ENCODE measurements around the gene FKBP2.

The FKBP2 gene

GRCh38 chr11:64262271-64263002 is 21.5 kb downstream of the FKBP2 start:
- TF ChIP-seq, protein P1, sequence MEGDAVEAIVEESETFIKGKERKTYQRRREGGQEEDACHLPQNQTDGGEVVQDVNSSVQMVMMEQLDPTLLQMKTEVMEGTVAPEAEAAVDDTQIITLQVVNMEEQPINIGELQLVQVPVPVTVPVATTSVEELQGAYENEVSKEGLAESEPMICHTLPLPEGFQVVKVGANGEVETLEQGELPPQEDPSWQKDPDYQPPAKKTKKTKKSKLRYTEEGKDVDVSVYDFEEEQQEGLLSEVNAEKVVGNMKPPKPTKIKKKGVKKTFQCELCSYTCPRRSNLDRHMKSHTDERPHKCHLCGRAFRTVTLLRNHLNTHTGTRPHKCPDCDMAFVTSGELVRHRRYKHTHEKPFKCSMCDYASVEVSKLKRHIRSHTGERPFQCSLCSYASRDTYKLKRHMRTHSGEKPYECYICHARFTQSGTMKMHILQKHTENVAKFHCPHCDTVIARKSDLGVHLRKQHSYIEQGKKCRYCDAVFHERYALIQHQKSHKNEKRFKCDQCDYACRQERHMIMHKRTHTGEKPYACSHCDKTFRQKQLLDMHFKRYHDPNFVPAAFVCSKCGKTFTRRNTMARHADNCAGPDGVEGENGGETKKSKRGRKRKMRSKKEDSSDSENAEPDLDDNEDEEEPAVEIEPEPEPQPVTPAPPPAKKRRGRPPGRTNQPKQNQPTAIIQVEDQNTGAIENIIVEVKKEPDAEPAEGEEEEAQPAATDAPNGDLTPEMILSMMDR (IDR thresholded peaks at IDR 0.05; ENCODE audit: low read depth, low read length, missing control alignments) = no peak
- no peak overlapping the region for H3K4me3 ChIP-seq (replicated peaks; ENCODE audit: low read depth, low read length)
- DNase-seq (ENCODE audit: extremely low read depth, low read depth) = no peak

DNA sequence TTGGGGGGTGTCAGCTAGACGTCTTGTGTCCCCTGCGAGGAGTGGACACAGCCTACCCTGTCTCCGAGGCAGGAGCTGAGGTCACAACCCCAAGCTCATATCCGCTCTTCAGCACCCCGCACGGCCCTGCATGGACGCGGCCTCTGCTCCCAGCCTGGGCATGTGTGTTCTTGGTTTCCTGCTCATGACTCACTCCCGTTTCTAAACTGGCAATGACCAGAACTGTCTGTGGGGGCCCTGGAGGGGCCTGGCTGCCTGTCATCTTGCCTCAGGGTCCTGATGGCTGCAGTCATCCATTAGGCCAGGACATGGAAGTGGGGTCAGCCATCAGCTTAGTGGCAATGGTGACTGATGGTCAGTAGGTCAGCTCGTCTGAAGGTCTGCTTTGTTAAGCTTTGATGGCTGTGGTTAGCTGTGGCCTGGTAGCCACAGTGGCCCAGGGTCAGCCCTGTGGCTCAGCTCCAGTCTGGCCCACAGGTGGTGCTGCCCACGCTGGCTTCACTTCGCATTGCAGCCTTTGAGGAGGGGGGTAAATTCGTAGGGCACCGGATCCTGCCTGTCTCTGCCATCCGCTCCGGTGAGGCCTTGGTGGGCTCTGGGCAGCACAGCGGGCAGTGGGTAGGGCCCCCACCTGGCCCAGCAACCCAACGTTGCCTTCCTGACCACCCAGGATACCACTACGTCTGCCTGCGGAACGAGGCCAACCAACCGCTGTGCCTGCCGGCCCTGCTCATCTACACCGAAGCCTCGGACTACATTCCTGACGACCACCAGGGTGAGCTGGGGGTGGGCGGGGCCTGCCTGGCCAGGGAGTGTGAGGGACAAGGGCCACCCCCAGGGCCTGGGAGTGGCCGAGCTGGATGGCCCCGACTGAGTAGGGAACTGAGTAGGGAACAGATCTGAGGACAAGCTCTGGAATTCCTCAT is 22.4 kb downstream of the FKBP2 start:
- TF ChIP-seq, protein P1 (IDR thresholded peaks at IDR 0.05; ENCODE audit: low read depth, low read length, missing control alignments) = no peak
- no peak for DNase-seq (ENCODE audit: extremely low read depth, low read depth)

DNA sequence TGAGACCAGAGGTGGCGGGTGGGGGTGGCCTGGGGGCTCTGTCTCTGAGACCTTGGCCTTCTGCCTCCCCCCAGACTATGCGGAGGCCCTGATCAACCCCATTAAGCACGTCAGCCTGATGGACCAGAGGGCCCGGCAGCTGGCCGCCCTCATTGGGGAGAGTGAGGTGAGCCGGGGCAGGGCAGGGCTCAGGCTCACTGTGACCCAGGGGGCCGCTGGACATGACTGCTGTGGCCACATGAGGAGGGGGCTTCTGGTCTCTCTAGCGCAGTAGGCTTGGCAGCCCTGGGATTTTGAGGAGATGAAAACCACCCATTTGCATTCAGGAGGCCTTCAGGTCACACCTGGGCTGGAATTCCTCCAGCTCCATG is 23.0 kb downstream of the FKBP2 start:
- TF ChIP-seq, protein P1 (IDR thresholded peaks at IDR 0.05; ENCODE audit: low read depth, low read length, missing control alignments) = no peak
- no peak overlapping the region for H3K4me3 ChIP-seq (replicated peaks; ENCODE audit: low read depth, low read length)
- no peak for DNase-seq (ENCODE audit: extremely low read depth, low read depth)

More for the DNA sequence above, 22.4 kb downstream of the FKBP2 start:
- H3K4me3 ChIP-seq (replicated peaks; ENCODE audit: low read depth, low read length) = no peak overlapping the region

- no peak for DNase-seq (ENCODE audit: extremely low read depth, low read depth)
- no peak overlapping the region for H3K4me3 ChIP-seq (replicated peaks; ENCODE audit: low read depth, low read length)
- TF ChIP-seq, protein P1 (IDR thresholded peaks at IDR 0.05; ENCODE audit: low read depth, low read length, missing control alignments) = no peak
Observed at GRCh38 chr11:64264371-64264852, 23.5 kb downstream of the FKBP2 start.

- TF ChIP-seq, protein P1 (IDR thresholded peaks at IDR 0.05; ENCODE audit: low read depth, low read length, missing control alignments) = no peak
- no peak for DNase-seq (ENCODE audit: extremely low read depth, low read depth)
- H3K4me3 ChIP-seq (replicated peaks; ENCODE audit: low read depth, low read length) = no peak overlapping the region
Observed at GRCh38 chr11:64265176-64266160, 24.6 kb downstream of the FKBP2 start.

DNA sequence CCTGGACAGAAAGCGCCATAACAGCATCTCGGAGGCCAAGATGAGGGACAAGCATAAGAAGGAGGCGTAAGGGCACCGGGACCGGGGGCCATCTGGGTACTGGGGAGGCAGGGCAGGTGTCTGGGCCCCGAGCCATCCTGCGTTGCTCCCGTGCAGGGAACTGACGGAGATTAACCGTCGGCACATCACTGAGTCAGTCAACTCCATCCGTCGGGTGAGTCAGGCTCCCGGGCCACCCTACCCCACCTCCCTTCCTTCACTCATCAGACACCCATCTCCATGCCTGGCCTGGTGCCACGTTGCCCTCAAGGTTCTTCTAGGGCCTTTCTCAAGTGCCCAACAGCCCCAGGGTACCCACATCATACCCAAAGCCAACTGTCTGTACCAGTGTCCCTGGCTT is 25.4 kb downstream of the FKBP2 start:
- TF ChIP-seq, protein P1 (IDR thresholded peaks at IDR 0.05; ENCODE audit: low read depth, low read length, missing control alignments) = no peak
- H3K4me3 ChIP-seq (replicated peaks; ENCODE audit: low read depth, low read length) = no peak overlapping the region

More for the DNA sequence above, 25.4 kb downstream of the FKBP2 start:
- DNase-seq (ENCODE audit: extremely low read depth, low read depth) = no peak

Measured in HFF-Myc (cell line).